Mucosa of descending colon (tissue), 3 donors: ENCODE results near the gene SIGLEC1. TPM values are rescaled to one million over a fixed set of nuclear protein-coding genes. Genes with fewer than 3 reads are reported as not detected.
A peak's percentile ranks its signal among the peaks of the same experiment; 100 is the strongest.

ENCODE experiments used
- ATAC-seq: fragments of 200-7000 bp; cut with Tn5 transposase; one replicate; pipeline ENCODE4 v1.9.1; 2020; ENCODE audit warnings: mild to moderate bottlenecking, moderate library complexity
- DNase-seq, 3 donors: peaks; one replicate each; pipeline ENCODE4 v3.0.0-alpha.2; 2020
- H3K36me3 ChIP-seq: fragments of 200-600 bp; one replicate; pipeline ENCODE4 v1.8.0; 2021; ENCODE audit warnings: low read depth, mild to moderate bottlenecking
- H3K4me1 ChIP-seq: fragments of 200-600 bp; one replicate; pipeline ENCODE4 v1.8.0; 2021; ENCODE audit warnings: low read depth, mild to moderate bottlenecking
- H3K4me3 ChIP-seq: fragments of 200-600 bp; one replicate; pipeline ENCODE4 v1.8.0; 2021; ENCODE audit warnings: mild to moderate bottlenecking
- H3K9me3 ChIP-seq: fragments of 200-600 bp; one replicate; pipeline ENCODE4 v1.8.0; 2021; ENCODE audit warnings: mild to moderate bottlenecking
- intact Hi-C, 2 donors: fragments of 100-400 bp; cut with DNase I in 1 of 2; cut with micrococcal nuclease in 1 of 2; formaldehyde crosslinking; loops; one replicate each; pipeline versions ENCODE4 v1.11.0 to v1.11.1; 2022; cut with DNase I, micrococcal nuclease
- total RNA-seq, 3 donors: library from RNA; stranded (reverse); fragmentation: NEBNext Ultra II Directional in 2 of 3; extraction: Animal tissue kit (Norgen Biotek cat#: 25700) in 2 of 3; gene quantifications; one replicate each; pipeline versions ENCODE4 v1.2.1 to v1.2.4, GENCODE V29; 2021 to 2023
- TF ChIP-seq, protein P1 (sequence below): fragments of 200-600 bp; IDR thresholded peaks from one replicate; pipeline ENCODE4 v1.8.0; 2022; ENCODE audit warnings: antibody characterized with exemption, mild to moderate bottlenecking
- donor health status: DM: no; HTN: no; CAD: no; lungs with moderate emphysema.
- donor health status: DM: no; HTN: no; CAD: no.
- donor health status: DM: no; HTN: yes; CAD: no.

The SIGLEC1 gene
- total RNA-seq, 3 donors from 2014 or later = 3.3 to 21.7 (median 12.2) TPM

DNA sequence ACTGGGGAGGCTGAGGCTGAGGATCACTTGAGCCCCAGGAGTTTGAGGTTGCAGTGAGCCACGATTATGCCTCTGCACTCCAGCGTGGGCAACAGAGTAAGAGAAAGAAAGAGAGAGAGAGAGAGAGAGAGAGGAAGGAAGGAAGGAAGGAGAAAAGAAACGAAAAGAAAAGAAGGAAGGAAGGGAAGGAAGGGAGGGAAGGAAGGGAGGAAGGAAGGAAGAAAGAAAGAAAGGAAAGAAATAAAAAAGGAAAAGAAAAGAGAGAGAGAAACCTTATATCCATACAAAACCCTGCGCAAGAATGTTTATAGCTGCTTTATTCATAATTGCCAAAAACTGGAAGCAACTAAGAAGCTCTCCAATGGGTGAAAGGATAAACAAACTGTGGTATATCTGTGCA is 12.0 kb upstream of the SIGLEC1 start:
- TF ChIP-seq, protein P1, sequence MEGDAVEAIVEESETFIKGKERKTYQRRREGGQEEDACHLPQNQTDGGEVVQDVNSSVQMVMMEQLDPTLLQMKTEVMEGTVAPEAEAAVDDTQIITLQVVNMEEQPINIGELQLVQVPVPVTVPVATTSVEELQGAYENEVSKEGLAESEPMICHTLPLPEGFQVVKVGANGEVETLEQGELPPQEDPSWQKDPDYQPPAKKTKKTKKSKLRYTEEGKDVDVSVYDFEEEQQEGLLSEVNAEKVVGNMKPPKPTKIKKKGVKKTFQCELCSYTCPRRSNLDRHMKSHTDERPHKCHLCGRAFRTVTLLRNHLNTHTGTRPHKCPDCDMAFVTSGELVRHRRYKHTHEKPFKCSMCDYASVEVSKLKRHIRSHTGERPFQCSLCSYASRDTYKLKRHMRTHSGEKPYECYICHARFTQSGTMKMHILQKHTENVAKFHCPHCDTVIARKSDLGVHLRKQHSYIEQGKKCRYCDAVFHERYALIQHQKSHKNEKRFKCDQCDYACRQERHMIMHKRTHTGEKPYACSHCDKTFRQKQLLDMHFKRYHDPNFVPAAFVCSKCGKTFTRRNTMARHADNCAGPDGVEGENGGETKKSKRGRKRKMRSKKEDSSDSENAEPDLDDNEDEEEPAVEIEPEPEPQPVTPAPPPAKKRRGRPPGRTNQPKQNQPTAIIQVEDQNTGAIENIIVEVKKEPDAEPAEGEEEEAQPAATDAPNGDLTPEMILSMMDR = no peak
- Histone ChIP-seq H3K9me3 (no peaks in the 10 kb centered on the region), H3K4me3 (no peak overlapping the region), H3K36me3 (no peaks in the 10 kb centered on the region), H3K4me1 (no peaks in the 10 kb centered on the region)
- intact Hi-C loops = no loop called here
- ATAC-seq (no peak), DNase-seq (peak in 1 of 3 donors; percentile 3)

GRCh38 chr20:3723284-3723683 is 10.9 kb upstream of the SIGLEC1 start:
- intact Hi-C loops = no loop called here
- no peak overlapping the region for H3K4me3 ChIP-seq
- ATAC-seq (no peak), DNase-seq (no peak)
- TF ChIP-seq, protein P1 = no peak
- H3K4me1 ChIP-seq = no peaks in the 10 kb centered on the region
- H3K36me3 ChIP-seq = no peaks in the 10 kb centered on the region
- no peaks in the 10 kb centered on the region for H3K9me3 ChIP-seq

- H3K4me3 ChIP-seq = no peak overlapping the region
- no peaks in the 10 kb centered on the region for H3K9me3 ChIP-seq
- H3K4me1 ChIP-seq = no peaks in the 10 kb centered on the region
- intact Hi-C loops = no loop called here
- ATAC-seq (no peak), DNase-seq (no peak)
- H3K36me3 ChIP-seq = no peaks in the 10 kb centered on the region
- TF ChIP-seq, protein P1 = no peak
Measured at GRCh38 chr20:3721912-3722311, 9.5 kb upstream of the SIGLEC1 start.

- DNase-seq (no peak), ATAC-seq (no peak)
- Histone ChIP-seq H3K4me3 (no peak overlapping the region), H3K36me3 (no peaks in the 10 kb centered on the region), H3K4me1 (no peaks in the 10 kb centered on the region), H3K9me3 (no peaks in the 10 kb centered on the region)
- intact Hi-C loops = no loop called here
- TF ChIP-seq, protein P1 = no peak
Measured at GRCh38 chr20:3720626-3721025, 8.2 kb upstream of the SIGLEC1 start.

GRCh38 chr20:3720068-3720467 is 7.7 kb upstream of the SIGLEC1 start:
- Histone ChIP-seq H3K36me3 (no peaks in the 10 kb centered on the region), H3K4me3 (no peak overlapping the region), H3K9me3 (no peaks in the 10 kb centered on the region), H3K4me1 (no peaks in the 10 kb centered on the region)
- ATAC-seq (no peak), DNase-seq (no peak)
- TF ChIP-seq, protein P1 = no peak
- intact Hi-C loops = no loop called here

DNA sequence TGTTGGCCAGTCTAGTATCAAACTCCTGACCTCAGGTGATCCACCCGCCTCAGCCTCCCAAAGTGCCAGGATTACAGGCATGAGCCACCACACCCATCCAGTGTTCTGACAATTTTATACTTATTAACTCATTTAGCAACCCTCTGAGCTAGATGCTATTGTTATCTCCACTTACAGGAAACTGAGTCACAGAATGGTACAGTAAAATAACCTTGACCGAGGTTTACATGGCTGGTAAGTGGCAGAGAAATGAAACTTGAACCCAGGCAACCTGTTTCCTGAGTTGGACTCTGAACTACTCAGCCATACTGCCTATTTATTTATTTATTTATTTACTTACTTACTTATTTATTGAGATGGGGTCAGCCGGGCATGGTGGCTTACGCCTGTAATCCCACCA is 6.6 kb upstream of the SIGLEC1 start:
- Histone ChIP-seq H3K36me3 (no peaks in the 10 kb centered on the region), H3K4me1 (no peaks in the 10 kb centered on the region), H3K4me3 (no peak overlapping the region), H3K9me3 (no peaks in the 10 kb centered on the region)
- TF ChIP-seq, protein P1 = no peak
- intact Hi-C loops = no loop called here
- ATAC-seq (no peak), DNase-seq (no peak)
